Esophagus (tissue), 2 donors: ENCODE data around the gene SUMF1. TPM values are rescaled to one million over a fixed set of nuclear protein-coding genes. Genes with fewer than 3 reads are reported as not detected.

ENCODE experiments used
- H3K27ac ChIP-seq, 2 donors: one replicate each; pipeline ENCODE4 v1.5.1; 2013; ENCODE audit warnings: low read depth in 2 of 2, mild to moderate bottlenecking in 2 of 2, inconsistent platforms in 1 of 2, low read length in 1 of 2, moderate library complexity in 1 of 2
- H3K27me3 ChIP-seq, 2 donors: one replicate each; pipeline ENCODE4 v1.6.1; 2013; ENCODE audit warnings: low read length in 2 of 2, control low read depth in 1 of 2, mild to moderate bottlenecking in 1 of 2; ENCODE audit not compliant: insufficient read depth in 2 of 2, control insufficient read depth in 1 of 2
- H3K36me3 ChIP-seq, 2 donors: one replicate each; pipeline ENCODE4 v1.6.1; 2013; ENCODE audit warnings: low read length in 1 of 2; ENCODE audit not compliant: control insufficient read depth in 2 of 2, insufficient read depth in 2 of 2
- H3K4me1 ChIP-seq, 2 donors: one replicate each; pipeline ENCODE4 v1.6.1; 2013; ENCODE audit warnings: low read length in 1 of 2; ENCODE audit not compliant: control insufficient read depth in 2 of 2, insufficient read depth in 2 of 2
- H3K4me3 ChIP-seq, 2 donors: one replicate each; pipeline ENCODE4 v1.5.1; 2013; ENCODE audit warnings: low read length in 2 of 2, mild to moderate bottlenecking in 2 of 2, low read depth in 1 of 2, moderate library complexity in 1 of 2
- H3K9me3 ChIP-seq, 2 donors: one replicate each; pipeline ENCODE4 v1.6.1; 2013; ENCODE audit warnings: mild to moderate bottlenecking in 2 of 2, low read depth in 1 of 2, low read length in 1 of 2, moderate library complexity in 1 of 2; ENCODE audit not compliant: control insufficient read depth in 2 of 2, insufficient read depth in 1 of 2
- WGBS, 2 donors: extraction: QIAGEN DNeasy Blood & Tissue Kit; methylation state at CpG; one replicate each; pipeline ENCODE4 v1.1.7; 2013; 5-methylcytosine and 5-hydroxymethylcytosine counted together
- polyA plus RNA-seq, 2 donors: library from polyadenylated mRNA; stranded (reverse); fragments of 200-250 nt; gene quantifications; one replicate each; pipeline ENCODE4 v1.2.3, GENCODE V29; 2013
- donor health status: healthy with polysubstance abuse.
- donor health status: Bipolar disorder and iron deficiency.

Gene SUMF1
- 10 to 100 TPM; 14.3 to 21.6 TPM for polyA plus RNA-seq

GRCh38 chr3:4466741-4467521, at the start of gene SUMF1:
TSS of gene SUMF1 (minus strand) at chr3:4467269. CDS start at chr3:4467245, 24 bp downstream.
- WGBS, 2 donors: 1% methylated on average over 42 to 47 of the region's 47 CpGs
- Histone ChIP-seq H3K27ac (peak within 1 kb of the TSS; percentile 81 to 96), H3K4me1 (no peaks in the 10 kb centered on the region), H3K27me3 (no peaks in the 10 kb centered on the region), H3K9me3 (no peaks in the 10 kb centered on the region), H3K36me3 (no peaks in the 10 kb centered on the region), H3K4me3 (peak within 1 kb of the TSS; percentile 95 to 97)

DNA sequence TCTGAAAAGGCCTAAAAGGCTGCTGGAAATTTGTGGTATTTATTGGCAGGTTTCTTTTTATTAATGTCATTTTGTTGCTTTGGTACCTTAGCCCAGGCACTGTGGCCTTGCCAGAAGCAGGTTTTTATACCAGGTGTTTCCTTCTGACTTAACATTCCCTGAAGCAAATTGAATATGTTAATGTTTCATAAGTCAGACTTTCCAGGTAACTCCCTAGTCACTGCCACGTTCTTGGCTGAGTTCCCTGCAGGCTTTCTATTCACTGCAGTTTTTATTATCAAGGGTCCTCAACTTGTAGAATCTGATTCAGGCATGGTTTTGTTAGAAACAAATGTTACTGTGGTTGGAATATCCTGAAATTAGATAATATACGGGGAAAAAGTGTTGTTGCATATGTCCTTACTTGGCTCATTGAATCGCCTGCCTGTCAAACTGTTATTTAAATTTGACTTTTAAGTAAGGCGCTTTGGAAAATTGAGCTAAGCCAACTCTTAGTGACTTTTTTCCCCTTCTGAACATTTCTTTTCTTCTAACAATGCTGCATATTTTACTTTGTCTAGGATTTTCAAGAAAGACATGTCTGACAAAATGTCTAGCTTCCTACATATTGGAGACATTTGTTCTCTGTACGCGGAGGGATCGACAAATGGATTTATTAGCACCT, 49.0 kb upstream of the SUMF1 start:
- no peaks in the 10 kb centered on the region for H3K36me3 ChIP-seq
- 58 to 66% methylated on average over 7 of the region's 7 CpGs for WGBS, 2 donors
- H3K9me3 ChIP-seq: no peaks in the 10 kb centered on the region
- peaks cover 0 to 2% of the 10 kb centered on the region in 2 donors for H3K4me1 ChIP-seq
- no peak overlapping the region for H3K4me3 ChIP-seq
- no peaks in the 10 kb centered on the region for H3K27me3 ChIP-seq
- H3K27ac ChIP-seq: no peak overlapping the region

DNA sequence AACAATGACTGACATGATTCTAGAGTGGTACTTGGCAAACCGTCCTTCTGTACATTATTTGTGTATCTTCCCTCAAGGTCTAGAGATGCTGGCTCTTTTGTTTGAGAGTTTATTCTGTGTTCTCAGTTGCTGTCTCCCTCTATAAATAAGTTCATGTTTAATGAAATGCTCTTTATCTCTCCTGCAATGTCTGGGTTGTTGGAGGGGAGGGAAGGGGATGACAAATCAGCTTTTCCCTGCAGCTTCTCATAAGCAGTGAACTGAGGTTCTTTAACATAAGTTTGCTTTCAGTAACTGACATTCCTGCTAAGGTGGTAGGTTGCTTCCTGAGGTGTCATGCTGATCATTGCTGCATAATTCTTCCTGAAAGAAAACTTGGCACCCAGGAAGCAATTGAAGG, 47.8 kb upstream of the SUMF1 start:
- H3K4me3 ChIP-seq: no peak overlapping the region
- H3K9me3 ChIP-seq: no peaks in the 10 kb centered on the region
- no peaks in the 10 kb centered on the region for H3K36me3 ChIP-seq
- no peaks in the 10 kb centered on the region for H3K27me3 ChIP-seq
- 69 to 84% methylated on average over 1 of the region's 1 CpG for WGBS, 2 donors
- H3K4me1 ChIP-seq: peaks cover 0 to 2% of the 10 kb centered on the region in 2 donors
- no peak overlapping the region for H3K27ac ChIP-seq

GRCh38 chr3:4514321-4514720, 47.3 kb upstream of the SUMF1 start:
- H3K36me3 ChIP-seq: no peaks in the 10 kb centered on the region
- H3K9me3 ChIP-seq: no peaks in the 10 kb centered on the region
- no peak overlapping the region for H3K4me3 ChIP-seq
- no peak overlapping the region for H3K27ac ChIP-seq
- WGBS, 2 donors: 80 to 92% methylated on average over 5 of the region's 5 CpGs
- H3K27me3 ChIP-seq: no peaks in the 10 kb centered on the region
- H3K4me1 ChIP-seq: no peaks in the 10 kb centered on the region

DNA sequence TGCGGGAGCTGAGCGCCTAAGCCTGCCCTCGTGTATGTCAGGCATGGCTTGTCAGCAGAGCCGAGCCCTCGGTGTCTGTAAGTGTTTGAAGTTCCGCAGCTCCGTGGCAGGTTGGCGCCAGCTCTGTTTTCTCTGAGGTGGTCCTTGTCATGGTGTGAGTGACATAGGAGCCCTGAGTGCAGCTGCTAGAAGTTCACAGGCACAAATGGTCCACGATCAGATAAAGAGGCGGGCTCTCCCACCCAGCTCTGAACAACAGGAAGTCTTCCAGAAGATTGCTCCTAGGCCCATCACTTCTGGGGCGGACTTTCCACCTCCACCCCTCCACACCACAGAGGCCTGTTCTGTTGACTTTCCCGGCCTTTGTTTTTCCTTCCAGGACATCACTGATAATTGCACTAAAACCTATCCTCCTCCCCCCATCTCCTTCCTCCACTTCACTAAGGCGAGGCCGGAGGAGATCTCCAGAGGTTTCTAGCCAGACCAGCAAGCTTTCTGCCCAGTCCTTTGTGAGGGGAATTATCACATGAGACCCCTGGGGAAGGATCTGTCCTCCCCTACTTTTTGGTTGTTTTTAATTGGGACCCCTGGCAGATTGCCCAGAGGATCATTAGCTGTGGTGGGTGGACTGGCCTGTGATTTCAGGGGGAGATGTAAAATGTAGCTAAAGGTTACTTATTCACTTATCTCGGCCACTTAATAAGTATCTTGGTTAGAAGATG, 46.0 kb upstream of the SUMF1 start:
- WGBS, 2 donors: 73 to 76% methylated on average over 15 of the region's 15 CpGs
- Histone ChIP-seq H3K27me3 (no peaks in the 10 kb centered on the region), H3K4me1 (no peaks in the 10 kb centered on the region), H3K36me3 (no peaks in the 10 kb centered on the region), H3K9me3 (no peaks in the 10 kb centered on the region), H3K27ac (peak overlapping the region in 1 of 2 donors; percentile 9), H3K4me3 (no peak overlapping the region)

DNA sequence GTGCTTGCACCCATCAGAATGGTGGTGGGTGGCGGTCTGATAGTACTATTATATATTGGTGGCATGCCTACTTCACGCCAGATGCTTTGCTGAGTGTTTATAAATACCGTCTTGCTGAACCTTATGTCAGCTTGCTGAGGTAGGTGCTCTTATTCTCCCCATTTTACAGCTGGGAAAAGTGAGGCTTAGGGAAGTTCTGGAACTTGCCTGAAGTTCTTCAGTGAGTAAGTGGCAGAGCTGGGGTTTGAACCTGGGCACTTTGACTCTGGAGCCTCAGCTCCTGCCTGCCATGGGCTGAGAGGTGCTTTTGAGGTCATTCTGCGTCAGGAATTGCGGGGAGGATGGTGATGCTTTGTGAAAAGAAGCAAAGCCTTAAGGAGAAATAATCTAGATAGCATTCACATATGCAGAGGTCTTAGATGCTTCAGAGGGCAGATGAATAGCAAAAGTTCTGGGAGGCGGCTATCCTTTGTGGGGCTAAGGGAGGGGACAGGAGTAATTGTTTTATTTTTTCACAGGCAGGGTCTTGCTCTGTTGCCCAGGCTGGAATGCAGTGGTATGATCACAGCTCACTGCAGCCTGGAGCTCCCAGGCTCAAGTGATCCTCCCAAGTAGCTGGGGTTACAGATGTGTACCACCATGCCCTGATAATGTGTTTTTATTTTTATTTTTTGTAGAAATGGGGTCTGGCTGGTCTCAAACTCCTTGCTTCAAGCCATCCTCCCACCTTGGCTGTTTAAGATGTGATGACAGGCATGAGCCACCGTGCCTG, 44.6 kb upstream of the SUMF1 start:
- Histone ChIP-seq H3K27ac (no peak overlapping the region), H3K36me3 (no peaks in the 10 kb centered on the region), H3K4me3 (no peak overlapping the region), H3K27me3 (no peaks in the 10 kb centered on the region), H3K4me1 (no peaks in the 10 kb centered on the region), H3K9me3 (no peaks in the 10 kb centered on the region)
- 83 to 86% methylated on average over 7 of the region's 7 CpGs for WGBS, 2 donors

DNA sequence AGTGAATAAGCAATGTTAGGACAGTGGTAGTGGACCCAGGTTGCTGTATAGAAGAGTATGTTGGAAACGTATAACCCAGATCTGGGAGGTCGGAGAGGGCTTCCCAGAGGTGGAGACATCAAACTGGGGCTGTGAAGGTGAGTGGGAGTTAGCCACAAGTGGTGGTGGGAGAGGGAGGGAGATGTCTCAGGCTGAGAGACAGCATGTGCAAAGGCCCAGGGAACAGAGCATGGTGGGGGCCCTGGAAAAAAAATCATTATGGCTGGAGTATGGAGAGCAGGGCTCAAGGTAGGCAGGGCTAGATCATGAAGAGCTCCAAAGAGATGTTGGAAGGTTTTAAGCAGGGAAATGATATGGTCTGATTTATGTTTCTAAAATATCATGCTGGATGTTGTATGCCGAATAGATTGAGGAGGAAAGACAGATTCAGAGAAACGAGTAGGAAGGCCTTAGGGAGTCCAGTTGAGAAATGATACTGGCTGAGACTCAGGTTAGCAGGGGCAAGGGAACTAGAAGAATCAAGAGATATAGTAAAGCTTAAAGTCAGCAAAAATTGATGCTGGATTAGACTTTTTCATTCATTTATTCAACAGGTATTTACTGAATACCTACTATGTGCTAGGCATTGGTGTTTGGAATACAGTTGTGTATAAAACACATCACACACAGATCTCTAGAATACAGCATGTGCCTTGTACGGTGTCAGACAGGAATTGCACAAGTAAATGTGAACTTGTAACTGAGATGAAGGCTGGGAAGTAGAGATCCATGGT, 43.1 kb upstream of the SUMF1 start:
- H3K27ac ChIP-seq: no peak overlapping the region
- H3K27me3 ChIP-seq: no peaks in the 10 kb centered on the region
- no peak overlapping the region for H3K4me3 ChIP-seq
- H3K4me1 ChIP-seq: peaks cover 0 to 2% of the 10 kb centered on the region in 2 donors
- 89 to 91% methylated on average over 5 of the region's 5 CpGs for WGBS, 2 donors
- no peaks in the 10 kb centered on the region for H3K36me3 ChIP-seq
- no peaks in the 10 kb centered on the region for H3K9me3 ChIP-seq

DNA sequence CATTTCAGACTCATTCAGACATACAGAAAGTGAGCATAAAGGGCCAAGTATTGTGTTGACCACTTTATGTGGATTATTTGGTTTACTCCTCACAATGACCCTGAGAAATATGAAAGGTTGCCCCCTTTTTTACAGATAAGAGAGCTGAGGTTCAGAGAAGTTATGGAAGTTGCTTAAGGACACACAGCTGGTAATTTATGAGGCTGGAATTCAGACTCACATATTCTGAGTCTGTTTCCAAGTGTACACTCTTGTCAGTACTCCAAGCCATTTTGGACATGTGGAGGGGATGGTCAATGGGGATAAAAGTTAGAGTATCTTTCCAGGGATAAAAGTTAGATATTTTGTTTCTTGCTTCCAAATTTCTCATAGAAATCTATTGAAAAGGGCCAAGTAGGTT, 42.0 kb upstream of the SUMF1 start:
- Histone ChIP-seq H3K36me3 (no peaks in the 10 kb centered on the region), H3K9me3 (no peaks in the 10 kb centered on the region), H3K27ac (no peak overlapping the region), H3K4me3 (no peak overlapping the region), H3K4me1 (peaks cover 0 to 2% of the 10 kb centered on the region in 2 donors), H3K27me3 (no peaks in the 10 kb centered on the region)
